NCI-H2029 (cell line): Measurements from ENCODE around the gene EXOSC5.
"Not testable (repeated sequence)": the region's sequence is repeated elsewhere in the genome, so short reads cannot be mapped to it uniquely, and the experiment has no call there.

ENCODE experiments used
- DNase-seq: peaks from one replicate; lab custom pipeline; 2025; lab: John Stamatoyannopoulos, UW

Gene EXOSC5

DNA sequence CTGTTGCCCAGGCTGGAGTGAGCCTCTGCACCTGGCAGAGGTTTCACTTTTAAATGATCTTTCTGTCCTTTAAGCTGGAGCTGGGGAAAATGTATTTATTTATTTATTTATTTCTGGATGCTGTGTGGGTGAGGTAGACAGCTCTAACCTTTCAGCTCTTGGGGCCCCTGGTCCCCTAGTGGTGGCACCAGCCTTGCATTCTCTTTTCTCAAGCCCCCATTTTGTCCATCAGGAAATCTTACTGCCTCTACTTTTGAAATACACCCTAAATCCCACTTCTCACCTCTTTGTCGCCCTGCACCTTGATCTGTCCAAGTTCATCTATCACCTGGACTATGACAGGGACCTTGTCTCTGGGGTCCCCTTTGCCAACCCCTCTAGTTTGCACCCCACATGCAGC is 31.1 kb downstream of the EXOSC5 start:
- DNase-seq = no peak

DNA sequence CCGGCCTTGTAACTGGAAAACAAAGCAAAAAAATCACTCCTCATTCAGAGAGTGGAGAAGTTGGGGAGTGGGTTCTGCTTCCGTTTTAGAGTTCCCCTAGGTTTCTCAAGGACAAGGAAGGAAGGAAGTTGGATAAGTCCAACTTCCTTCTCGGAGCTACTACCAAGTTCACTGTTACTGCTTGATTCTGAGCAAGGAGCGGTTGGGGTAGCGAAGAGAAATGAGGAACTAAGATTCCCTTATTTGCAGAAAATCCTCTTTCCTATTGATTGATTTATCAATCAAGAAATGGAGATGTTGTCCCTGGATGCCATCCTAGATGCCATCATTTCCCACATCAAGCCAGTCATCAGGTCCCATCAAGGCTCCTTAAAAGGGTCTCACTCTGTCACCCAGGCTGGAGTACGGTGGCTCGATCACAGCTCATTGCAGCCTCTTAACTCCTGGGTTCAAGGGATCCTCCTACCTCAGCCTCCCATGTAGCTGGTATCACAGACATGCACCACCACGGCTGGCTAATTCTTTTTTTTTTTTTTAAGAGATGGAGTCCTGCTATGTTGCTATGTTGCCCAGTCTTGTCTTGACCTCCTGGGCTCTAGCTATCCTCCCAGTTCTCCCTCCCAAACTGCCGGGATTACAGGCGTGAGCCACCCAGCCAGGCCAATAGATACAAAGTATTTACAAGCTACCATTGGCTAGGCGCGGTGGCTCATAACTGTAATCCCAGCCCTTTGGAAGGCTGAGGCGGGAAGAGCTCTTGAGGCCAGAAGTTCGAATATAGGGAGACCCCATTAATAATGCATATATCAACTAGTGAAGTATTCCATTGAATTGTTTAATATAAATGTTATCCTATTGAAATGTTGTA is 32.4 kb downstream of the EXOSC5 start:
- DNase-seq = no peak

DNA sequence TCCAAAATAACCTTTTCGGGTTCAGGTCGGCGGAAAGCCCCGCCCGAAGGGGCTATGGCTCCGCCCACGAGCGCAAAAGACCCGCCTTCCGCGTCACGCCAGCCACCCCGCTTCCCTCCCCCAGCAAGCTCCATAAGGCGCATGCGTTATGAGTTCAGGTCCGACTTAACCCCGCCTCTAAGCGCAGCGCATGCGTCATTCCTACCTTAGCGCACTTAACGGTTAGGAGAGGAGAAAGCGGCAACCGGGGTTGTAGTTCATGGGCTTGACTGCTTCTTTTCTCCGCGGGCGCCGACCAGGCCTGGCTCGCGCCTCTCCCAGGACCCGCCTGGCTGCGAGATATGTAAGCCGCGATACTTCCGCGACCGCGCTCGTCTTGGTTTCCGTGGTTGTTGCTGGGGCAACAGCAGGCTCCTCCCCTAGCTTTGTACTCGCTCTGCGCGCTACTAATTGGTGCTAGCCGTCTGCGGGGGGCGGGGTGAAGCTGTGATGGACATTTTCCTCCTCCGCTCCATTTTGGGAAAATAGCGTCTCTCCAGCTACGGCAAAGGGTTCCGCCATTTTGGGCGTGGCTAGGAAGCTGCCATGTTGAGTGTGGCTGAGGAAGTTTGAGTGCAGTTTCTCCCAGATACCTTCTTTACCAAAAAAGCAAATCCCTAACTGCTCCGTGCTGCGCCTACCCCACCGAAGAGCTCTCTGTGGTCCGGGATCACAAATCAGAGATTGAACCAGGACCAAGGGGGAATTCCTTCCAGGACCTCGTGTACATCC is 33.2 kb downstream of the EXOSC5 start, which contains the start of gene B9D2:
B9D2 (minus strand) TSS at position 397 of the 771 bp plus-strand sequence. CDS start 630 bp downstream, outside the sequence.
- DNase-seq = peak; percentile 98

DNA sequence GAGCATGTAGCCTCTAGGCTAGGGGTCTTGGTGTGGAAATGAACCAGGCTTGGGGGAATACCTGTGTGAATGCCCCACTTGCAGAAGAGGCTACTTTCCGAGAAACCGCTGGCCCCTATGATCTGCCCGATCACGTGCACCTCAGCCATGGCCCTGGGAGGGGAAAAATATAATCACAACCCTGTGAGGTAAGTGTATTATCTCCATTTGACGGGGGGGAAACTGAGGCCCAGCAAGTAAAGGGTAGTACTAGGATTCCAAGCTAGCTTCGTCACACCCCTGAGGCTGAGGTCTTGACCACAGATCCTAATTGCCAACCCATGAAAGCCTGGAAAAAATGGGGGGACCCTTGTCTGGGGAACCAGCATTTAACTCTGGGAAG is 33.8 kb downstream of the EXOSC5 start:
- DNase-seq = no peak

DNA sequence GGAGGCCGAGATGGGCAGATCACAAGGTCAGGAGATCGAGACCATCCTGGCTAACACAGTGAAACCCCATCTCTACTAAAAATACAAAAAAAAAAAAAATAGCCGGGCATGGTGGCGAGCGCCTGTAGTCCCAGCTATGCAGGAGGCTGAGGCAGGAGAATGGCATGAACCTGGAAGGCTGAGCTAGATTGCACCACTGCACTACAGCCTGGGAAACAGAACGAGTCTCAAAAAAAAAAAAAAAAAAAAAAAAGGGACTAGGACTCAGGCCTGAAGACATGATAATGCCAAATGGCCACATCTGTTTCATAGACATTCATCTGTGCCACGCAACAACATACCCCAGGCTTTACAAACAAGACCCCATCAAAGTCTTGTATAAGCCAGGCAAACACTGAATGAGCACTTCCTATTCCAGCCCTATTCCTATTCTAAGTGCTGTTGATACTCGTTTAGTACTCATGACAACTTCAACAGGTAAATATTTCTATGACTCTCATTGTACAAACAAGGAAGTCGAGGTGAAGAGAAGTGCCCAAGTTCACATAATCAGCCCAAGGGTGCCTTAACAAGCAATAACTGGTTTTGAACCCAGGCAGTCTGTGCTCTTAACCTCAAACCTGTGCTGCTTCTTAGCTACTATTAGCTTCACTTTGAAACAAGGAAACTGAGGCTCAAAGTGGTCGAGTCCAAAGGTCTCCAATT is 34.9 kb downstream of the EXOSC5 start:
- peak; percentile 85 for DNase-seq

DNA sequence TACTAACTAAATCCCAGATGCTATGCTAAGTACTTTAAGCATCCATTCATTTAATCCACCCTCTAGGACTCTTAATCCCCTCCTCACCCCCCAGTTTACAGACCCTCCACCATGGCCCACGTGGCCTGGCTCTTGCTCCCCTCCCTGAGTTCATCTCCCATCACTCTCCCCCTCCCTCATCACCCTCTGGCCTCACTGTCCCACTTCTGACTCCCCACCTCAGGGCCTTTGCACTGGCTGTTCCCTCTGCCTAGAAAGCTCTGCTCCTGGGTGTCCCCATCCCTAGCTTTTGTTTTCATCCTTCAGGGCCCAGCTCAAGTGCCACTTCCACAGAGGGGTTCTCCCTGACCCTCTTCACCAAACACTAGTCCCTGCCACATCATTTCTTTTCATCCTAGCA is 37.4 kb downstream of the EXOSC5 start:
- DNase-seq = no peak

DNA sequence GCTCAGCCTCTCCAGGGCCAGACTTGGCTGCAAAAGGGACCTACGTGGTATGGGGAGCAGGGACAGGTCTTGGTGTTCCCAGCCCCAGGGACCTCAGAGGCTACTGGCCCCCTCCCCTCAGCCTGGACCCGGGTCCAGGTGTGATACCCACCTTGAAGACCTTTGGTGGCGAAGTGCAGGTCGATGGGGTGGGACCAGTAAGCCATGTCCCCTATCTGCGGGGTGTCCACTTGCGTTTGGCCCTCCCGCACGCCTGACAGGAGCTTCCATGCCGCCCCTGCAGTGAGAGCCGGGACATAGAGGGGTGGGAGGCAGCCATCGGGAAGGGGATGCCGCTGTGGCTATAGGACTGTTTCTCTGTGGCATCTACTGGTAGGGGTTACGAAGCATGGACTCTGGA is 39.4 kb downstream of the EXOSC5 start:
- no peak for DNase-seq

DNA sequence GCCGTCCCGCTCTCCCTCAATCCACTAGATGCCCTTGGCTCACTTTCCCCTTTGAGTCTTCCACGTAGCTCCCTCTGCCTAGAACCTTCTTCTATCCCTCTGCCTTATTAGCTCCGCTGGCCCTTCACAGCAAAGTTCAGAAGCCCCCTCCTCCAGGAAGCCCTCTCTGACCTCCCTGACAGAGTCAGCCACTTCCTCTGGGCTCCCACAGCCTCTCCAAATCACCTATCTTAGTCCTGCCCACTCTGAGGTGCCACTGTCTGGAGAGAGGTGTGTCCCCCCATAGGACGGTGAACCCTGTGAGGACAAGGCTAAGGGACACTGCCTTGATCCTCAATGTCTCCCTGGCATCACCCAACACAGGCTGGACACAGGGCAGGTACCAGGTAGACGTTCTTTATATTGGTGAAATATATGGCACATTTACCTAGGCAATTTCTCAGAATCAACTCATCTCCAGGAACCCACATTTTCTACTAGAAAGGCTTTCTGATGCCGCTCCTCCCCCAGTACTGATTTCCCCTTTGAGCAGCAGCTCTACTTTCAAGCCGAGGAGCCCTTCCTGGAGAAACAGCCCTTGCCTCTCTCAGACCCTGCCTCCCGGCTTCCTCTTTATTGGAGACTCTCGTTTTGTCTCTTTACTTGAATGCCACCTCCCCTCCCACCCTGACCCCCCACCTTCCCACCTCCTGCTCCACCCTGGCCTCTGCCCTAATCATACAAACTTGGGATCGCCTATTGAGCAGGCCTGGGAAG is 40.0 kb downstream of the EXOSC5 start:
- no peak for DNase-seq

DNA sequence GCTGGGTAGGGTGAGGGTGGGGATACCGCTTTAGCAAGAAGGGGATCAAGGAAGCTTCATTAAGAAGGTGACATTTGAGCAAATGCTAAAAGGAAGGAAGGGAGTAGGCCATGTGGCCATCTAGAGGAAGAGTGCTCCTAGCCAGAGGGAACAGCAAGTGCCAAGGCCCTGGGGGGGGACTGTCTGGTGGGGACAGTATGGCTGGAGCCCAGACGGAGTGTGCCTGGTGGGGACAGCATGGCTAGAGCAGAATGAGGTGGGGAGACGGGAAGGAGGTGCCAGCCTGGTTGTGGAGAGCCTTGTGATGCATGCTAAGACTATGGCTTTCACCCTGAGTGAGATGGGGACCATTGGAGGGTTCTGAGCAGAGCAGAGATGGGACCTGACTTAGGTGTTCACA is 41.4 kb downstream of the EXOSC5 start:
- no peak for DNase-seq

DNA sequence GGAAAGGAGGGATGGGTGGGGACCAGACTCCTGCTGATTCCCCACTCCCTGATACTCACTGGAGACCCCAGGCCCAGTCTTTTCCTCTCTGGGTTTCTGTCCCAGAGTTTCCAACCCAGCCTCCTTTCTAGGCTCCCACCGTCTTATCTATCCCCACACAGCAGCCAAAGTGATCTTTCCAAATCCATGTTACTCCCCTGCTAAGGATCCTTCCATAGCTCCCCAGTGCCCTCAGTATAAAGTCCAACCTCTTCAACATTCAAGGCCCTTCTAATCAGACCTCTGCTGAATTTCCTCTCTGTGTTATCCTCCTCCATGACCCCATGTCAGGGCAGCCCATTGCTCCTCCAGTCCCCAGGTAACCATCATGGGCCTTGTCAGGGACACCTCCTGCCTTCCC is 42.1 kb downstream of the EXOSC5 start:
- DNase-seq = no peak

DNA sequence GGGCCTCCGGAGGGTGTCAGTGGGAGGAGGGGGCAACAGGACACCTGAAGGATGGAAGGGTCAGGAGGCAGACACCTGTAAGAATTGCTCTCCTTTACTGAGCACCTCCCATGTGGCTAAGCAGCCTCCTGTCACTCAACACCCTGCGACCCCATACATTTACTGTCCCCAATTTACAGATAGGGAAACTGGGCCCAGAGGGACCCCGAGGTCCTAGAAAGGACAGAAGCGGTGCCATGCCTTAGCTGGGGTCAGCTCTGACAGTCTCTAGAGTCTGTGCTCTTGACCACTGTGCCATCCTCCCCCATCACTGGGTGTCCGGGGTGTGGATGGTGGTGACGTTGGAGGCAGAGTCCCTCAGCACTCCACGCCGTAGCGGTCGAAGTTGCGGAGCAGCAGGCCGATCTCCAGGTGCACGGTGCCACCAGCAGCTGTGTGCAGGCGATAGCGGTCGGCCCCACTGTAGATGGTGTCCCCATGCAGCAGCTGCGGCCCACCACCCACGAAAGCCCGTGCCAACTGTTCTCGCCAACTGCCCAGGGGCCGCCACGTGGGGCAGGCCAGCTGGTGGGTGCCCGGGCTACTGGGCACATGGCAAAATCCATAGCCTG is 42.7 kb downstream of the EXOSC5 start:
- no peak for DNase-seq

DNA sequence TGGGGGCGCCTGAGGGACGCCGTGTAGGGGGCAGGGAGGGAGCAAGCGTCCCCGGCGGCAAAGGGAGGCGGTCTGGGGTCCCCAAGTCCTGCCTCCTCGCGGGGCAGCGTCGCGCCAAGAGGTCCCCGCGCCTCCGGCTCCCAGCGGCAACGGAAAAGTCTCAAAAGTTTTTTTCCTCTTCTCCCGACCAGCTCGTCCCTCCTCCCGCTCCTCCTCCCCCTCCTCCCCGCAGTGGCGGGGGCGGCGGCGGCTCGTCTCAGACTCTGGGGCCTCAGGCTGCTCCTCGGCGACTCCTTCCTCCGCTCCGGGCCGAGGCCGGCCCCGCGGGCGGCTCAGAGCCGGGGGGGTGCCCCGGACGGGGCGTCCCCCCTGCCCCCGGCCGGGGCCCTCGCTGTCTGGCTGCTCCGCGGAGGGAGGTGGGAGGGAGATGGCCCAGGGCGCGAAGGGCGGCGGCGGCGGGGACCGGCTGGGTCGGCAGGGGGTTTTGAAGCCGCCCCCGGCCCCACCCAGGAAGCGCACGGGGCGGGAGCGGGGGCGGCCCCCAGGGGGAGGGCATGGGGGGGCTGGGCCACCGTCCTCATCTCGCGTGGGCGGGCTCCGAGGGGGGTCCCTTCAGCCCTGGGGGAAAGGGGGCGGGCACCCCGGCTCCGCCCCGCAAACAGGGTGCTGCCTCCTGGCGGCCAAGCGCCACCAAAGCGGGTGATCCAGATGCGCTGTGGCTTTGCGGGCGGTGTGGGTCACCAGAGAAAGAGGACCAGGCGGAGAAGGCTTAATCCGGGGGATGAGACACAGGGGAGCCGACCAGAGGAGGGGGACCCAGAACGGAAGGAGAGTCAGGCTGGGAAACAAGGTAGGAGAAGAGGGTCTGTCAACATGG is 43.5 kb downstream of the EXOSC5 start, which contains the start of gene TGFB1:
TGFB1 (minus strand) TSS at position 457 of the 877 bp plus-strand sequence. CDS start 878 bp downstream, outside the sequence.
- no peak for DNase-seq

DNA sequence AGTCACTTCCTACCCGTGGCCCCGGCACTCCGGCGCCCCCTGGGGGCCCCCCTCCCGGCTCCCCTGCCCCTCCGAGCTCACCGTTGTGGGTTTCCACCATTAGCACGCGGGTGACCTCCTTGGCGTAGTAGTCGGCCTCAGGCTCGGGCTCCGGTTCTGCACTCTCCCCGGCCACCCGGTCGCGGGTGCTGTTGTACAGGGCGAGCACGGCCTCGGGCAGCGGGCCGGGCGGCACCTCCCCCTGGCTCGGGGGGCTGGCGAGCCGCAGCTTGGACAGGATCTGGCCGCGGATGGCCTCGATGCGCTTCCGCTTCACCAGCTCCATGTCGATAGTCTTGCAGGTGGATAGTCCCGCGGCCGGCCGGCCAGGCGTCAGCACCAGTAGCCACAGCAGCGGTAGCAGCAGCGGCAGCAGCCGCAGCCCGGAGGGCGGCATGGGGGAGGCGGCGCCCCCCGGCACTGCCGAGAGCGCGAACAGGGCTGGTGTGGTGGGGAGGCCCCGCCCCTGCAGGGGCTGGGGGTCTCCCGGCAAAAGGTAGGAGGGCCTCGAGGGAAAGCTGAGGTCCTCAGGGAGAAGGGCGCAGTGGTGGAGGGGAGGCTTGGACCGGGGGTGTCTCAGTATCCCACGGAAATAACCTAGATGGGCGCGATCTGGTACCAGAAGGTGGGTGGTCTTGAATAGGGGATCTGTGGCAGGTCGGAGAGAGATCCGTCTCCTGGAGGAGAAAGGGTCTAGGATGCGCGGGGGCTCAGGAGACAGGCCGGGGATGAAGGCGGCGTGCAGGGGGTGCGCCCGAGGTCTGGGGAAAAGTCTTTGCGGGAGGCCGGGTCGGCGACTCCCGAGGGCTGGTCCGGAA is 44.3 kb downstream of the EXOSC5 start:
- DNase-seq = no peak

DNA sequence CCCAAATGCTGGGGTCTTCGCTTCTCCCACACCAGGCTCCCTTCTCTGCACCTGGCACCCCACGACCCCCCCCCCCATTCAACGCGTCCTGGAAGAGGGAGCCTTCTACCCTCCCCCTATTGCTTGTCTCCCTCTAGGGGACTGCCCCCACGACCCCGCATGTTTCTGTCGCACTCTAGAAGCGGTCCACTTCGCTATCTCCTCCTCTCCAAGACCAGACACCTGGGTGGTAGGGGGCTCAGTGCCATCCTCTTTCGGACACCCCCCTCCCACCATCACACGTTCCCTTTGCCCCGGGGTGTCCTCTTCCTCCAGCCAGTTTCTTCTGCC is 44.9 kb downstream of the EXOSC5 start:
- DNase-seq = no peak

DNA sequence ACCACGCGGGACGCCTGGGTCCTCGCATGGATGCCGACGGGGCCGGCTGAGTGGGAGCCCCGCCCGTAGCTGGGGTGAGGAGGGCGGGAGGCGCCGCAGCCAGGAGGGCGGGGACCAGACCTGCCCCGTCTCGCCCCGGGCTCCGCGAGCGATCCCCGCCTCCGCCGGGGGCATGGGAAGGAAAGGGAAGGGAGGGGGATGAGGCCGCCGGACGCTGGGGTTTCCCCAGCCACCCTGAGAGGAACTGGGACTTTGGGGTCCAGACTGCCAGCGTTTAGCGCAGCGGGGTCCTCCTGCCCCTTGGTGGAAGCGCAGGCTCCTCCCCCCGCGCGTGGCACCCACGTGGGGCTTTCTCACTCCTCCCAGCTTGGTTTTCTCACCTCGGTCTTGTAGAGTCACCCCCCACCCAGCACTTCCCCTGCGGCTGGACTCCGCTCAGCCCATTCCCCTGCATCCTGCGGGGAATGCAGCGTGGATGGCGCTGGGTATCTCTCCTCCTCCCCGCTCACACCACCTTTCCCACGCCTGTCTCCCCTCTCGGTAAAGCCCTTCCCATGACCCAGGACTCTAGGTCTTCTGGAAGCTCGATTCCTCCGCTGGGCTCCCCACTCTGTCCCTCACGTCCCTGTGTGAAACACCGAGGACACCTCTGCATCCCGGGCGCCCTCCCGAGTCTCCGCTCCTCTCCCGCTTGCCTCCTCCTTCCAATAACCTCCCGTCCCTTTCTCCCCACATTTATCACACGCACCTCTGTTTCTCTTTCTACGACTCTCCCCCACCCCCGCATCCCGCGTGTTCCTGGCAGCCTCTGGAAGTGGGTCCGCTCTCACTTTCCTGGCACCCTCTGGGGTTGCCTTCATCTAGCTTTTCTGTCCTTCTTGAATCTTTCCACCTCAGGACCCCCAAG is 45.6 kb downstream of the EXOSC5 start:
- DNase-seq = no peak

DNA sequence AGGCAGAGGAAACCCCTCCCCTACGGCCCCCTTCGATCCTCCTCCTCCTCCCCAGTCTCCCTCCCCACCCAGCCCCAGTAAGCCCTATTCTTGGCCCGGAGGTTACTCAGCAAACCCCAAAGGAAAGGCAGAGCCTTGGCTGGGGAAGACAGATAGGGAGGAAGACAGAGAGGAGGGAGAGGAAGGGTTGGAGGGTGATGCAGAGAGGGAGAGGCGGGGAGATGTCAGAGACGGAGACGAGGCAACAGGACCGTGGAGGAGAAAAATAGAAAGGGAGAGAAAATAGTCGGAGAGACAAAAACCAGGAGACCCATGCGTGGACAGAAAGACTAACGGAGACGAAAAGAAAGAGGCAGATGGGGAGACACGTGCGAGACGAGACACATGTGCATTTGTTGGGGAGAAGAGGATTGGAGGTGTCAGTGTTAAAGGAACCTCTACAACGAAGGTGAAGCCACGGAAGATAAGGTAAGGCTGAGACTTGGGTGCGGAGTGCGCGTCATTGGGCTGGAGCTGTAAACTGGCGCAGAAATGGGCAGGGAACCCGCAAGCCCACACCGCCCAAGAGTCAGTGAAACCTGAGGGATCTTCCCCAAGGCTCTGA is 46.3 kb downstream of the EXOSC5 start:
- DNase-seq = no peak

DNA sequence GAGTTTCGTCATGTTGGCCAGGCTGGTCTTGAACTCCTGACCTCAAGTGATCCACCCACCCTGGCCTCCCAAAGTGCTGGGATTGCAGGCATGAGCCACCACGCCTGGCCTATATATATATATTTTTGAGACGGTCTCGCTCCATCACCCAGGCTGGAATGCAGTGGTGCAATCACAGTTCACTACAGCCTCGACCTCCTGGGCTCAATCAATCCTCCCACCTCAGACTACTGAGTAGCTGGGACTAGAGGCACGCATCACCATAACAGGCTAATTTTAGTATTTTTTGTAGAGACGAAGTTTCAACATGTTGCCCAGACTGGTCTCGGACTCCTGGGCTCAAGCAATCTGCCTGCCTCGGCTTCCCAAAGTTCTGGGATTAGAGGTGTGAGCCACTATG is 50.2 kb downstream of the EXOSC5 start:
- not testable (repeated sequence) for DNase-seq

DNA sequence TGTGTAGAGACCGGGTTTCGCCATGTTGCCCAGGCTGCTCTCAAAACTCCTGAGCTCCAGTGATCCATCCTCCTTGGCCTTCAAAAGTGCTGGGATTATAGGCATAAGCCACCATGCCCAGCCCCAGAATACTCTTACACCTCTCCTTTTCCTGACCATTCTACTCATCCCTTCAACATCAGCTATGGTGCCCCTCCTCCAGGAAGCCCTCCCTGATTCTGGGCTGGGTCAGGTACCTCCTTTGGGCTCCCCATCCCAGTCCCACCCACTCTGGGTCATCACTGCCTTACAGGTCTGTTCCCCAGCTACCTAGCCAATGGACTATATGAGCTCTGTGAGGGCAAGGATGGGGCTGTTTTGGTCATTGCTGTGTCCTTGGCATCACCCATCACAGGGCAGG is 53.0 kb downstream of the EXOSC5 start:
- DNase-seq = no peak
